ENCODE data around the gene TREX2. TPM values are rescaled to one million over a fixed set of nuclear protein-coding genes. Genes with fewer than 3 reads are reported as not detected.

The TREX2 gene
- total RNA-seq, 1 experiment from 2014 or later = 0.61 TPM

GRCh38 chrX:153456704-153457103 is 10.8 kb upstream of the TREX2 start:
- CTCF ChIA-PET = no interaction called here
- no peak for DNase-seq
- Mint-ChIP-seq H3K4me3 (ENCODE audit: unreplicated experiment) (no peak overlapping the region), H3K27me3 (ENCODE audit: insufficient read depth, unreplicated experiment) (no peaks in the 10 kb centered on the region), H3K27ac (ENCODE audit: unreplicated experiment) (no peak overlapping the region), H3K9me3 (ENCODE audit: unreplicated experiment) (no peaks in the 10 kb centered on the region), H3K4me1 (ENCODE audit: low read depth, unreplicated experiment) (no peaks in the 10 kb centered on the region), H3K36me3 (ENCODE audit: insufficient read depth, unreplicated experiment) (peaks cover 19% of the 10 kb centered on the region)
- Histone ChIP-seq H3K36me3 (ENCODE audit: control insufficient read depth, insufficient read depth, low read length) (no peaks in the 10 kb centered on the region), H3K27me3 (replicated peaks; ENCODE audit: control insufficient read depth, insufficient read depth, low read length) (no peaks in the 10 kb centered on the region), H3K9me3 (no peaks in the 10 kb centered on the region), H3K4me1 (peaks cover 8% of the 10 kb centered on the region; the same call in 1 of the 2 replicates), H3K4me3 (ENCODE audit: low read depth, low read length) (no peak overlapping the region)
- intact Hi-C loops (cut with micrococcal nuclease; ENCODE audit: unreplicated experiment) = no loop called here
- no TSS peak for BruUV-seq (replicated peaks)
- POLR2A ChIA-PET = no interaction called here
- no peak for TF ChIP-seq CTCF (IDR thresholded peaks at IDR 0.05; ENCODE audit: insufficient read depth in 1 of 2, low read depth in 1 of 2, low read length in 1 of 2, severe bottlenecking in 1 of 2, unreplicated experiment in 1 of 2)

- no peaks in the 10 kb centered on the region for H3K27me3 ChIP-seq (replicated peaks; ENCODE audit: control insufficient read depth, insufficient read depth, low read length)
- H3K27me3 Mint-ChIP-seq (ENCODE audit: insufficient read depth, unreplicated experiment) = no peaks in the 10 kb centered on the region
- H3K27ac Mint-ChIP-seq (ENCODE audit: unreplicated experiment) = no peak overlapping the region
- H3K36me3 Mint-ChIP-seq (ENCODE audit: insufficient read depth, unreplicated experiment) = peaks cover 18% of the 10 kb centered on the region
- H3K9me3 ChIP-seq = no peaks in the 10 kb centered on the region
- ChIA-PET POLR2A (no interaction called here), CTCF (no interaction called here)
- intact Hi-C loops (cut with micrococcal nuclease; ENCODE audit: unreplicated experiment) = no loop called here
- H3K4me1 ChIP-seq = peaks cover 8% of the 10 kb centered on the region; the same call in 1 of the 2 replicates
- BruUV-seq (replicated peaks) = no TSS peak
- no peak for TF ChIP-seq CTCF (IDR thresholded peaks at IDR 0.05; ENCODE audit: insufficient read depth in 1 of 2, low read depth in 1 of 2, low read length in 1 of 2, severe bottlenecking in 1 of 2, unreplicated experiment in 1 of 2)
- H3K4me3 ChIP-seq (ENCODE audit: low read depth, low read length) = no peak overlapping the region
- no peaks in the 10 kb centered on the region for H3K9me3 Mint-ChIP-seq (ENCODE audit: unreplicated experiment)
- H3K4me3 Mint-ChIP-seq (ENCODE audit: unreplicated experiment) = no peak overlapping the region
- DNase-seq = no peak
- H3K36me3 ChIP-seq (ENCODE audit: control insufficient read depth, insufficient read depth, low read length) = no peaks in the 10 kb centered on the region
- no peaks in the 10 kb centered on the region for H3K4me1 Mint-ChIP-seq (ENCODE audit: low read depth, unreplicated experiment)
Measured at GRCh38 chrX:153456161-153456560, 10.3 kb upstream of the TREX2 start.

- no peak overlapping the region for H3K27ac Mint-ChIP-seq (ENCODE audit: unreplicated experiment)
- ChIA-PET CTCF (interaction anchor here (0.6 kb wide), 1 partner anchor 52 kb away, joined by 3 read pairs; no protein-coding TSS in a partner anchor), POLR2A (no interaction called here)
- no peak for DNase-seq
- H3K4me3 Mint-ChIP-seq (ENCODE audit: unreplicated experiment) = no peak overlapping the region
- no peaks in the 10 kb centered on the region for H3K27me3 ChIP-seq (replicated peaks; ENCODE audit: control insufficient read depth, insufficient read depth, low read length)
- no peaks in the 10 kb centered on the region for H3K4me1 Mint-ChIP-seq (ENCODE audit: low read depth, unreplicated experiment)
- no peaks in the 10 kb centered on the region for H3K36me3 ChIP-seq (ENCODE audit: control insufficient read depth, insufficient read depth, low read length)
- H3K36me3 Mint-ChIP-seq (ENCODE audit: insufficient read depth, unreplicated experiment) = peaks cover 13% of the 10 kb centered on the region
- H3K9me3 Mint-ChIP-seq (ENCODE audit: unreplicated experiment) = no peaks in the 10 kb centered on the region
- H3K27me3 Mint-ChIP-seq (ENCODE audit: insufficient read depth, unreplicated experiment) = no peaks in the 10 kb centered on the region
- H3K4me1 ChIP-seq = peaks cover 8% of the 10 kb centered on the region; the same call in 1 of the 2 replicates
- no peak overlapping the region for H3K4me3 ChIP-seq (ENCODE audit: low read depth, low read length)
- intact Hi-C loops (cut with micrococcal nuclease; ENCODE audit: unreplicated experiment) = no loop called here
- BruUV-seq (replicated peaks) = no TSS peak
- TF ChIP-seq CTCF (IDR thresholded peaks at IDR 0.05; ENCODE audit: insufficient read depth in 1 of 2, low read depth in 1 of 2, low read length in 1 of 2, severe bottlenecking in 1 of 2, unreplicated experiment in 1 of 2) = no peak
- H3K9me3 ChIP-seq = no peaks in the 10 kb centered on the region
Measured at GRCh38 chrX:153455571-153455970, 9.7 kb upstream of the TREX2 start.

Data from Caco-2 (cell line).